ENCODE data around the gene CFTR. TPM values are rescaled to one million over a fixed set of nuclear protein-coding genes. Genes with fewer than 3 reads are reported as not detected.

Gene CFTR
- total and polyA plus RNA-seq, 2 of the 8 experiments (the other 6 are each of a cell fraction or from before 2014, with no cell fraction given): 1.2 to 1.6 TPM

DNA sequence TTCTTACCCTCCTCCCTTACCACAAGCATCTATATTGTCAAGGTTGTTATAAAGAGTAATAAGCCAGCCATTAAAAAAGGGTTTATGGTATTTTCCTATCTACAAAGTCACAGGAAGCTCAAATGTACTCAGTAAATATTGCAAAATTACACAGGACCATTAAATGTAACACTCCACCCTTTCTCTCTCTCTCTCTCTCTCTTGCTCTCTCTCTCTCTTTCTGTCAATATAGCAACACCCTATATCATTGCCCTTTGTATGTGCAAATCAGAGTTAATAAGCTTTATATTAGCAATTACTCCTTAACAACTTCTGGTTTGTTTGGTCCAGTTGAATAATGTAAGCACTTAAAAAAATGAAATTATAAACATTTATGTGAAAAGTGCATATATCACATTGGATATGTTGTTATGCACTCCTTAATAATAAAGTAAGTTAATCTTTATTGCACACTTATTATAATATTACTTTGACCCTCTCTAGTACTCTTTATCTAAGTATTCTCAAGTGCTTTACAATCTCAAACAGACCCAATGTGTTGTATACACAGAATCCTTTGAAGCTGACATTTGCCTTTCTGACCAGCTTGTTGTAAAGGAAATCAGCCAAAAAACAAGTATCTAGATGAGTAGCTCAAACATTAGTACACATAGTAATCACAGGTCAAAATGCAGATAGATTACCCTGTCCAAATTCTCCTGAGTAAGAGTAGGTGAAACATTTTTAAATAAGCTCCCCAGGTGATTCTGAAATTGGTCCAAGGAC lies 93.2 kb downstream of the CFTR start:
- no peak overlapping the region for H3K4me3 ChIP-seq (ENCODE audit: extremely low read depth in 1 of 4, insufficient read depth in 2 of 4, low read depth in 3 of 4, low read length in 4 of 4)
- H3K18ac ChIP-seq (ENCODE audit: extremely low read depth, low read length): no peak overlapping the region
- no peak overlapping the region for H4K91ac ChIP-seq (replicated peaks; ENCODE audit: insufficient read length, low read length)
- no peak overlapping the region for H3K4me2 ChIP-seq (ENCODE audit: insufficient read depth in 1 of 2, low read depth in 2 of 2, low read length in 2 of 2)
- H3K14ac ChIP-seq (ENCODE audit: insufficient read length): no peak overlapping the region
- H3K36me3 ChIP-seq (ENCODE audit: control insufficient read depth in 2 of 4, insufficient read depth in 4 of 4, low read length in 3 of 4): no peaks in the 10 kb centered on the region
- H2AK5ac ChIP-seq (ENCODE audit: low read depth, low read length): no peak overlapping the region
- DNase-seq (ENCODE audit: low read depth in 1 of 2, low spot score in 2 of 2): no peak
- no peak overlapping the region for H4K5ac ChIP-seq (ENCODE audit: insufficient read length, low read depth, low read length)
- H3K9ac ChIP-seq (replicated peaks in 1 of 4; ENCODE audit: extremely low read depth in 1 of 4, low read depth in 3 of 4, low read length in 3 of 4): no peak overlapping the region
- no peaks in the 10 kb centered on the region for H3K23me2 ChIP-seq (ENCODE audit: low read depth, low read length)
- H3K27me3 ChIP-seq (replicated peaks in 1 of 4; ENCODE audit: control insufficient read depth in 3 of 4, extremely low read depth in 1 of 4, insufficient read depth in 3 of 4, low read length in 3 of 4): no peaks in the 10 kb centered on the region
- no peaks in the 10 kb centered on the region for H3K9me3 ChIP-seq (ENCODE audit: insufficient read depth in 2 of 2, low read depth in 1 of 2, low read length in 1 of 2)
- no peaks in the 10 kb centered on the region for H3K79me2 ChIP-seq (ENCODE audit: control insufficient read depth in 1 of 2, insufficient read depth in 2 of 2, low read length in 2 of 2)
- no peak overlapping the region for H2AFZ ChIP-seq (ENCODE audit: low read length)
- no peak overlapping the region for H2BK120ac ChIP-seq (replicated peaks; ENCODE audit: low read depth, low read length)
- H4K8ac ChIP-seq (ENCODE audit: extremely low read depth, insufficient read depth, low read length): no peak overlapping the region
- no peak overlapping the region for H3K23ac ChIP-seq (ENCODE audit: insufficient read length)
- H3K27ac ChIP-seq (ENCODE audit: low read depth, low read length): no peak overlapping the region
- no peaks in the 10 kb centered on the region for H3K79me1 ChIP-seq (ENCODE audit: low read depth, low read length)
- H3K4me1 ChIP-seq (replicated peaks in 1 of 4; ENCODE audit: control insufficient read depth in 3 of 4, insufficient read depth in 4 of 4, low read length in 3 of 4): no peaks in the 10 kb centered on the region
- no peak overlapping the region for H2BK5ac ChIP-seq (ENCODE audit: low read depth, low read length)
- CTCF ChIA-PET (ENCODE audit: partially characterized antibody): interaction anchor here (0.7 to 1.1 kb wide), 2 partner anchors 8 to 12 kb away, joined by 4 read pairs; no protein-coding TSS in a partner anchor
- H2BK15ac ChIP-seq (ENCODE audit: low read length): no peak overlapping the region
- no peak overlapping the region for H2BK12ac ChIP-seq (ENCODE audit: low read depth, low read length)
- no peak overlapping the region for H3K4ac ChIP-seq (replicated peaks; ENCODE audit: insufficient read length, low read depth, low read length)
- no peaks in the 10 kb centered on the region for H4K20me1 ChIP-seq (replicated peaks in 1 of 2; ENCODE audit: control insufficient read depth in 1 of 2, insufficient read depth in 2 of 2, low read length in 2 of 2)
- no peak overlapping the region for H2BK20ac ChIP-seq (ENCODE audit: low read length)
- POLR2A ChIA-PET (ENCODE audit: partially characterized antibody): no interaction called here
- no peak for FAIRE-seq
- H3K56ac ChIP-seq (replicated peaks; ENCODE audit: insufficient read length, low read depth, low read length): no peak overlapping the region
- no peak for TF ChIP-seq PHF8 (conservative IDR thresholded peaks at IDR 0.05; ENCODE audit: low read depth, low read length)
- TF ChIP-seq CTBP2 (IDR thresholded peaks at IDR 0.05; ENCODE audit: borderline replicate concordance, insufficient read depth, insufficient read length, low read length): no peak
- no peak for TF ChIP-seq SP2 (IDR thresholded peaks at IDR 0.05; ENCODE audit: low read length)
- no peak for TF ChIP-seq USF2 (IDR thresholded peaks at IDR 0.05; ENCODE audit: low read length)
- no peak for TF ChIP-seq BCL11A (IDR thresholded peaks at IDR 0.05; ENCODE audit: low read depth in 2 of 2, low read length in 2 of 2)
- TF ChIP-seq KDM5A (IDR thresholded peaks at IDR 0.05; ENCODE audit: low read length): no peak
- TF ChIP-seq RBBP5 (IDR thresholded peaks at IDR 0.05; ENCODE audit: borderline replicate concordance, low read depth, low read length): no peak
- TF ChIP-seq TAF7 (optimal IDR thresholded peaks at IDR 0.05; ENCODE audit: borderline replicate concordance, low read depth, low read length): no peak
- no peak for TF ChIP-seq ZNF274 (IDR thresholded peaks at IDR 0.05; ENCODE audit: borderline replicate concordance, extremely low read depth, low read length)
- TF ChIP-seq SIX5 (IDR thresholded peaks at IDR 0.05; ENCODE audit: low read depth, low read length): no peak
- no peak for TF ChIP-seq EGR1 (IDR thresholded peaks at IDR 0.05; ENCODE audit: borderline replicate concordance, low read depth, low read length)
- no peak for TF ChIP-seq TAF1 (IDR thresholded peaks at IDR 0.05; ENCODE audit: low read depth, low read length)
- TF ChIP-seq RAD21 (IDR thresholded peaks at IDR 0.05 in 1 of 2, conservative IDR thresholded peaks at IDR 0.05 in 1 of 2; ENCODE audit: low read depth in 2 of 2, low read length in 2 of 2): no peak
